Measurements from ENCODE around the gene ACTMAP. TPM values are rescaled to one million over a fixed set of nuclear protein-coding genes. Genes with fewer than 3 reads are reported as not detected.

The ACTMAP gene
- total and polyA plus RNA-seq, 9 of the 15 experiments (the other 6 are each of a cell fraction or from before 2014, with no cell fraction given): 1.7 to 16.6 (median 4.9) TPM

GRCh38 chr19:40777645-40777936 is 27.3 kb upstream of the ACTMAP start:
- no peaks in the 10 kb centered on the region for H3K36me3 ChIP-seq (ENCODE audit: control insufficient read depth, insufficient read depth, low read length)
- DNase-seq (ENCODE audit: extremely low read depth in 1 of 4, low spot score in 3 of 4) (no peak), ATAC-seq (no peak), FAIRE-seq (no peak)
- no peaks in the 10 kb centered on the region for H3K27me3 ChIP-seq (ENCODE audit: control insufficient read depth in 2 of 2, insufficient read depth in 2 of 2, low read length in 2 of 2)
- peaks cover 12 to 18% of the 10 kb centered on the region in 2 experiments; a peak in 3 of 5 replicates for H3K4me1 ChIP-seq (replicated peaks in 1 of 2; ENCODE audit: control insufficient read depth in 2 of 2, insufficient read depth in 2 of 2, low read length in 2 of 2)
- H3K79me2 ChIP-seq (ENCODE audit: control insufficient read depth, insufficient read depth, low read length): no peaks in the 10 kb centered on the region
- CTCF ChIA-PET (ENCODE audit: low intra/inter-chr PET ratio): no interaction called here
- POLR2A ChIA-PET: interaction anchor here (0.6 to 3.1 kb wide), 18 partner anchors 9 to 441 kb away, joined by 3 to 26 read pairs (median 6); partner anchors contain the start of genes ACTMAP, AXL, EGLN2 and SNRPA
- H2AFZ ChIP-seq (ENCODE audit: low read depth, low read length): peak overlapping the region; percentile 97
- H3K4me3 ChIP-seq: peak overlapping the region; percentile 84
- H3K9me3 ChIP-seq (replicated peaks; ENCODE audit: control insufficient read depth, insufficient read depth, low read depth, low read length): no peaks in the 10 kb centered on the region
- peak overlapping the region; percentile 90 for H3K27ac ChIP-seq (ENCODE audit: extremely low read depth, low read depth, low read length)
- WGBS (ENCODE audit: insufficient coverage, low coverage, missing lambda C conversion rate): 0% methylated on average over 10 of the region's 10 CpGs
- H3K9me1 ChIP-seq (ENCODE audit: control insufficient read depth, insufficient read depth, low read length): no peaks in the 10 kb centered on the region
- peak overlapping the region; percentile 53 to 82; a peak in 3 of 4 replicates for H3K9ac ChIP-seq (ENCODE audit: insufficient read depth in 1 of 2, low read depth in 2 of 2, low read length in 2 of 2)
- no peaks in the 10 kb centered on the region for H4K20me1 ChIP-seq (replicated peaks; ENCODE audit: control insufficient read depth, insufficient read depth, low read length)
- intact Hi-C loops (cut with micrococcal nuclease) (no loop called here), in situ Hi-C loops (cut with MboI) (no loop called here)
- no TSS peak for BruUV-seq (replicated peaks)
- peak overlapping the region; percentile 100 for H3K4me2 ChIP-seq (ENCODE audit: insufficient read depth, low read length)
- TF ChIP-seq HMGXB4 (CRISPR knock-in tag; IDR thresholded peaks at IDR 0.05) (peak; percentile 66; the same call in 1 of the 2 replicates), ZNF174 (CRISPR knock-in tag; IDR thresholded peaks at IDR 0.05) (no peak), PURB (CRISPR knock-in tag; IDR thresholded peaks at IDR 0.05; ENCODE audit: low read depth) (no peak), THRB (CRISPR knock-in tag; conservative IDR thresholded peaks at IDR 0.05) (no peak), DIDO1 (tag; IDR thresholded peaks at IDR 0.05; ENCODE audit: low read depth) (0 out of 2 replicates have a peak, but pooled peaks have one; percentile 16), SMAD1 (IDR thresholded peaks at IDR 0.05; ENCODE audit: low read depth, low read length, partially characterized antibody) (peak; percentile 18), ZNF133 (CRISPR knock-in tag; IDR thresholded peaks at IDR 0.05) (no peak), ARID1B (IDR thresholded peaks at IDR 0.05) (no peak), ZNF778 (CRISPR knock-in tag; IDR thresholded peaks at IDR 0.05) (no peak), CXXC5 (CRISPR knock-in tag; IDR thresholded peaks at IDR 0.05) (no peak), PATZ1 (CRISPR knock-in tag; IDR thresholded peaks at IDR 0.05; ENCODE audit: borderline replicate concordance) (peak; percentile 30; the same call in 1 of the 2 replicates), ZC3H4 (CRISPR knock-in tag; IDR thresholded peaks at IDR 0.05; ENCODE audit: borderline replicate concordance) (no peak), DPF2 (IDR thresholded peaks at IDR 0.05) (peak; percentile 12; the same call in 1 of the 2 replicates), L3MBTL2 (IDR thresholded peaks at IDR 0.05) (0 out of 2 replicates have a peak, but pooled peaks have one; percentile 1), ZNF239 (CRISPR knock-in tag; IDR thresholded peaks at IDR 0.05) (no peak), ZNF57 (CRISPR knock-in tag; IDR thresholded peaks at IDR 0.05) (no peak), ATF1 (CRISPR knock-in tag; IDR thresholded peaks at IDR 0.05) (no peak), ATF1 (tag; IDR thresholded peaks at IDR 0.05) (peak; percentile 96), MTA3 (IDR thresholded peaks at IDR 0.05; ENCODE audit: borderline replicate concordance) (no peak), PHF8 (IDR thresholded peaks at IDR 0.05; ENCODE audit: borderline replicate concordance, low read length) (peak; percentile 36; the same call in 1 of the 2 replicates), KHSRP (IDR thresholded peaks at IDR 0.05) (peak; percentile 44; the same call in 1 of the 2 replicates), GTF2A2 (tag; IDR thresholded peaks at IDR 0.05) (no peak)

All from K562 (cell line).